ENCODE data around the gene SDK2.

GRCh38 chr17:73455767-73456166, 188.5 kb downstream of the SDK2 start:
- TF ChIP-seq POLR2A (IDR thresholded peaks at IDR 0.05; ENCODE audit: low read depth, low read length) (no peak), RAD21 (IDR thresholded peaks at IDR 0.05; ENCODE audit: low read length) (no peak), BHLHE40 (IDR thresholded peaks at IDR 0.05; ENCODE audit: low read depth, low read length) (no peak), FOS (IDR thresholded peaks at IDR 0.05; ENCODE audit: low read depth, low read length) (no peak), MAFK (IDR thresholded peaks at IDR 0.05; ENCODE audit: low read depth, low read length) (no peak), NFE2L2 (IDR thresholded peaks at IDR 0.05; ENCODE audit: low read depth, low read length) (no peak), RFX5 (IDR thresholded peaks at IDR 0.05; ENCODE audit: low read depth, low read length) (no peak), RCOR1 (IDR thresholded peaks at IDR 0.05; ENCODE audit: insufficient replicate concordance, low read length) (no peak)
- TF ChIP-seq, protein P1, sequence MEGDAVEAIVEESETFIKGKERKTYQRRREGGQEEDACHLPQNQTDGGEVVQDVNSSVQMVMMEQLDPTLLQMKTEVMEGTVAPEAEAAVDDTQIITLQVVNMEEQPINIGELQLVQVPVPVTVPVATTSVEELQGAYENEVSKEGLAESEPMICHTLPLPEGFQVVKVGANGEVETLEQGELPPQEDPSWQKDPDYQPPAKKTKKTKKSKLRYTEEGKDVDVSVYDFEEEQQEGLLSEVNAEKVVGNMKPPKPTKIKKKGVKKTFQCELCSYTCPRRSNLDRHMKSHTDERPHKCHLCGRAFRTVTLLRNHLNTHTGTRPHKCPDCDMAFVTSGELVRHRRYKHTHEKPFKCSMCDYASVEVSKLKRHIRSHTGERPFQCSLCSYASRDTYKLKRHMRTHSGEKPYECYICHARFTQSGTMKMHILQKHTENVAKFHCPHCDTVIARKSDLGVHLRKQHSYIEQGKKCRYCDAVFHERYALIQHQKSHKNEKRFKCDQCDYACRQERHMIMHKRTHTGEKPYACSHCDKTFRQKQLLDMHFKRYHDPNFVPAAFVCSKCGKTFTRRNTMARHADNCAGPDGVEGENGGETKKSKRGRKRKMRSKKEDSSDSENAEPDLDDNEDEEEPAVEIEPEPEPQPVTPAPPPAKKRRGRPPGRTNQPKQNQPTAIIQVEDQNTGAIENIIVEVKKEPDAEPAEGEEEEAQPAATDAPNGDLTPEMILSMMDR (conservative IDR thresholded peaks at IDR 0.05; ENCODE audit: low read depth, low read length) = no peak
- TF ChIP-seq, protein P2, sequence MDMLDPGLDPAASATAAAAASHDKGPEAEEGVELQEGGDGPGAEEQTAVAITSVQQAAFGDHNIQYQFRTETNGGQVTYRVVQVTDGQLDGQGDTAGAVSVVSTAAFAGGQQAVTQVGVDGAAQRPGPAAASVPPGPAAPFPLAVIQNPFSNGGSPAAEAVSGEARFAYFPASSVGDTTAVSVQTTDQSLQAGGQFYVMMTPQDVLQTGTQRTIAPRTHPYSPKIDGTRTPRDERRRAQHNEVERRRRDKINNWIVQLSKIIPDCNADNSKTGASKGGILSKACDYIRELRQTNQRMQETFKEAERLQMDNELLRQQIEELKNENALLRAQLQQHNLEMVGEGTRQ (IDR thresholded peaks at IDR 0.05; ENCODE audit: low read depth, low read length) = no peak
